HG02759 (cell line): ENCODE results near the gene HDAC4.
A peak's percentile ranks its signal among the peaks of the same experiment; 100 is the strongest.

Experiments
- ATAC-seq: cut with Tn5 transposase; IDR thresholded peaks from one replicate; pipeline ENCODE4 v1.9.1; 2021; ENCODE audit warnings: mild to moderate bottlenecking, moderate library complexity; ENCODE audit not compliant: unreplicated experiment

HDAC4 gene

GRCh38 chr2:239299218-239299939, 101.4 kb downstream of the HDAC4 start:
- no peak for ATAC-seq

- ATAC-seq = no peak
Observed at GRCh38 chr2:239298116-239298804, 102.6 kb downstream of the HDAC4 start.

- ATAC-seq = no peak
Observed at GRCh38 chr2:239297142-239298004, 103.4 kb downstream of the HDAC4 start.

GRCh38 chr2:239296020-239296932, 104.5 kb downstream of the HDAC4 start:
- ATAC-seq = no peak

GRCh38 chr2:239295377-239296019, 105.3 kb downstream of the HDAC4 start:
- ATAC-seq = no peak

GRCh38 chr2:239294571-239295054, 106.2 kb downstream of the HDAC4 start:
- ATAC-seq = no peak

- peak; percentile 61 for ATAC-seq
Observed at GRCh38 chr2:239293775-239294430, 106.9 kb downstream of the HDAC4 start.

GRCh38 chr2:239292959-239293774, 107.7 kb downstream of the HDAC4 start:
- no peak for ATAC-seq

GRCh38 chr2:239292531-239292930, 108.3 kb downstream of the HDAC4 start:
- no peak for ATAC-seq

GRCh38 chr2:239291475-239292350, 109.1 kb downstream of the HDAC4 start:
- ATAC-seq = no peak

- no peak for ATAC-seq
Observed at GRCh38 chr2:239290618-239291474, 110.0 kb downstream of the HDAC4 start.

GRCh38 chr2:239289545-239289944, 111.3 kb downstream of the HDAC4 start:
- ATAC-seq = peak; percentile 15

- ATAC-seq = peak; percentile 57
Observed at GRCh38 chr2:239288951-239289511, 111.8 kb downstream of the HDAC4 start.

- no peak for ATAC-seq
Observed at GRCh38 chr2:239288237-239288636, 112.6 kb downstream of the HDAC4 start.

GRCh38 chr2:239287461-239287860, 113.4 kb downstream of the HDAC4 start:
- ATAC-seq = no peak

- no peak for ATAC-seq
Observed at GRCh38 chr2:239286901-239287300, 113.9 kb downstream of the HDAC4 start.
